Neural progenitor cell (in vitro differentiated cells): ENCODE measurements around the gene NFIA.

Experiments
- EZH2 ChIP-seq: fragments of 200-600 bp; sonication (generic); IDR thresholded peaks from 2 replicates; pipeline ENCODE4 v1.6.1; 2017; ENCODE audit warnings: antibody characterized with exemption, mild to moderate bottlenecking, moderate library complexity
- EZH2phosphoT487 ChIP-seq: fragments of 200-600 bp; sonication (generic); IDR thresholded peaks from 2 replicates; pipeline ENCODE4 v1.6.1; 2017; ENCODE audit warnings: antibody characterized with exemption

- TF ChIP-seq EZH2 (no peak), EZH2phosphoT487 (no peak)
Observed at GRCh38 chr1:61445269-61445825, 363.0 kb downstream of the NFIA start.
